Liver (tissue), 3 donors: Measurements from ENCODE around the gene USP31.

Source experiments
- GABPA ChIP-seq, 2 donors: IDR thresholded peaks in 1 of 2; conservative IDR thresholded peaks in 1 of 2; 2 replicates each; pipeline ENCODE4 v1.6.1; 2016; ENCODE audit warnings: antibody characterized with exemption in 2 of 2, mild to moderate bottlenecking in 1 of 2, moderate library complexity in 1 of 2
- REST ChIP-seq: IDR thresholded peaks from 2 replicates; pipeline ENCODE4 v1.6.1; 2016; ENCODE audit warnings: antibody characterized with exemption, mild to moderate bottlenecking
- TAF1 ChIP-seq: conservative IDR thresholded peaks from 2 replicates; pipeline ENCODE4 v1.6.1; 2016; ENCODE audit warnings: antibody characterized with exemption, mild to moderate bottlenecking
- TF ChIP-seq, protein P1 (sequence below): fragments of 150-350 bp; IDR thresholded peaks from 2 replicates; pipeline ENCODE4 v1.5.1; 2017; ENCODE audit warnings: improper control_type of control experiment, low read depth, low read length; ENCODE audit not compliant: missing input control
- donor health status: healthy.
- donor health status: healthy.

- no peak for TF ChIP-seq TAF1
- TF ChIP-seq, protein P1, sequence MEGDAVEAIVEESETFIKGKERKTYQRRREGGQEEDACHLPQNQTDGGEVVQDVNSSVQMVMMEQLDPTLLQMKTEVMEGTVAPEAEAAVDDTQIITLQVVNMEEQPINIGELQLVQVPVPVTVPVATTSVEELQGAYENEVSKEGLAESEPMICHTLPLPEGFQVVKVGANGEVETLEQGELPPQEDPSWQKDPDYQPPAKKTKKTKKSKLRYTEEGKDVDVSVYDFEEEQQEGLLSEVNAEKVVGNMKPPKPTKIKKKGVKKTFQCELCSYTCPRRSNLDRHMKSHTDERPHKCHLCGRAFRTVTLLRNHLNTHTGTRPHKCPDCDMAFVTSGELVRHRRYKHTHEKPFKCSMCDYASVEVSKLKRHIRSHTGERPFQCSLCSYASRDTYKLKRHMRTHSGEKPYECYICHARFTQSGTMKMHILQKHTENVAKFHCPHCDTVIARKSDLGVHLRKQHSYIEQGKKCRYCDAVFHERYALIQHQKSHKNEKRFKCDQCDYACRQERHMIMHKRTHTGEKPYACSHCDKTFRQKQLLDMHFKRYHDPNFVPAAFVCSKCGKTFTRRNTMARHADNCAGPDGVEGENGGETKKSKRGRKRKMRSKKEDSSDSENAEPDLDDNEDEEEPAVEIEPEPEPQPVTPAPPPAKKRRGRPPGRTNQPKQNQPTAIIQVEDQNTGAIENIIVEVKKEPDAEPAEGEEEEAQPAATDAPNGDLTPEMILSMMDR, result no peak
- TF ChIP-seq GABPA (IDR thresholded peaks at IDR 0.05 in 1 of 2, conservative IDR thresholded peaks at IDR 0.05 in 1 of 2), result no peak
- no peak for TF ChIP-seq REST
Measured at GRCh38 chr16:23040246-23040645, 109.0 kb downstream of the USP31 start.
